Parathyroid adenoma (tissue), 2 donors: ENCODE data around the gene KDM4E.

Source experiments
- H2AFZ ChIP-seq: fragments of 300-600 bp; sonication (generic); one replicate; pipeline ENCODE4 v1.7.0; 2017; ENCODE audit warnings: antibody characterized with exemption, mild to moderate bottlenecking
- H3K27ac ChIP-seq: fragments of 300-600 bp; sonication (generic); one replicate; pipeline ENCODE4 v1.7.0; 2017
- H3K27me3 ChIP-seq: fragments of 300-600 bp; sonication (generic); one replicate; pipeline ENCODE4 v1.7.0; 2017; ENCODE audit warnings: low read length; ENCODE audit not compliant: control insufficient read depth, insufficient read depth
- H3K36me3 ChIP-seq: fragments of 300-600 bp; sonication (generic); one replicate; pipeline ENCODE4 v1.7.0; 2017; ENCODE audit warnings: low read length; ENCODE audit not compliant: control insufficient read depth, insufficient read depth
- H3K4me1 ChIP-seq: fragments of 300-600 bp; sonication (generic); one replicate; pipeline ENCODE4 v1.7.0; 2017; ENCODE audit warnings: control low read depth
- H3K4me2 ChIP-seq: fragments of 300-600 bp; sonication (generic); one replicate; pipeline ENCODE4 v1.7.0; 2017; ENCODE audit warnings: low read length
- H3K4me3 ChIP-seq: fragments of 300-600 bp; sonication (generic); one replicate; pipeline ENCODE4 v1.7.0; 2017; ENCODE audit warnings: low read depth, low read length
- H3K79me2 ChIP-seq: fragments of 300-600 bp; sonication (generic); one replicate; pipeline ENCODE4 v1.7.0; 2017; ENCODE audit warnings: control low read depth
- H3K9ac ChIP-seq: fragments of 300-600 bp; sonication (generic); one replicate; pipeline ENCODE4 v1.7.0; 2017; ENCODE audit warnings: mild to moderate bottlenecking
- H3K9me3 ChIP-seq: fragments of 300-600 bp; sonication (generic); one replicate; pipeline ENCODE4 v1.7.0; 2017; ENCODE audit warnings: low read length; ENCODE audit not compliant: control insufficient read depth
- CTCF ChIP-seq: fragments of 300-600 bp; sonication (generic); IDR thresholded peaks from one replicate; pipeline ENCODE4 v1.7.0; 2017; ENCODE audit warnings: antibody characterized with exemption, mild to moderate bottlenecking
- donor health status: primary hyperparathyroidism.

Gene KDM4E

GRCh38 chr11:95067039-95067840, 42.2 kb downstream of the KDM4E start:
- Histone ChIP-seq H3K79me2 (no peaks in the 10 kb centered on the region), H3K36me3 (no peaks in the 10 kb centered on the region)

GRCh38 chr11:95067841-95068219, 42.8 kb downstream of the KDM4E start:
- Histone ChIP-seq H2AFZ (peak overlapping the region; percentile 93), H3K27me3 (no peaks in the 10 kb centered on the region), H3K9ac (peak overlapping the region; percentile 76), H3K79me2 (peaks cover 2% of the 10 kb centered on the region), H3K9me3 (no peaks in the 10 kb centered on the region), H3K36me3 (no peaks in the 10 kb centered on the region), H3K27ac (peak overlapping the region; percentile 97), H3K4me1 (no peaks in the 10 kb centered on the region), H3K4me3 (peak overlapping the region; percentile 90), H3K4me2 (peak overlapping the region; percentile 83)
- no peak for TF ChIP-seq CTCF

More at GRCh38 chr11:95067039-95067840, 42.2 kb downstream of the KDM4E start:
- Histone ChIP-seq H2AFZ (peak overlapping the region; percentile 93), H3K9me3 (no peaks in the 10 kb centered on the region), H3K9ac (peak overlapping the region; percentile 76), H3K4me2 (peak overlapping the region; percentile 83), H3K27ac (peak overlapping the region; percentile 97), H3K27me3 (no peaks in the 10 kb centered on the region), H3K4me1 (no peaks in the 10 kb centered on the region), H3K4me3 (peak overlapping the region; percentile 90)
- TF ChIP-seq CTCF = peak; percentile 42

GRCh38 chr11:95068549-95068948, 43.5 kb downstream of the KDM4E start:
- Histone ChIP-seq H3K9me3 (no peaks in the 10 kb centered on the region), H3K4me1 (no peaks in the 10 kb centered on the region), H3K27ac (peak overlapping the region; percentile 97), H3K79me2 (peaks cover 2% of the 10 kb centered on the region), H3K9ac (no peak overlapping the region), H3K36me3 (no peaks in the 10 kb centered on the region), H3K4me3 (peak overlapping the region; percentile 90), H3K4me2 (peak overlapping the region; percentile 83), H2AFZ (peak overlapping the region; percentile 93), H3K27me3 (no peaks in the 10 kb centered on the region)
- no peak for TF ChIP-seq CTCF

GRCh38 chr11:95070471-95070870, 45.4 kb downstream of the KDM4E start:
- no peak for TF ChIP-seq CTCF
- Histone ChIP-seq H3K4me1 (peaks cover 11% of the 10 kb centered on the region), H3K4me3 (no peak overlapping the region), H3K36me3 (no peaks in the 10 kb centered on the region), H3K27ac (no peak overlapping the region), H3K9ac (no peak overlapping the region), H3K27me3 (no peaks in the 10 kb centered on the region), H2AFZ (no peak overlapping the region), H3K79me2 (peaks cover 2% of the 10 kb centered on the region), H3K9me3 (no peaks in the 10 kb centered on the region), H3K4me2 (no peak overlapping the region)

GRCh38 chr11:95072948-95073347, 47.9 kb downstream of the KDM4E start:
- Histone ChIP-seq H3K27ac (no peak overlapping the region), H3K9me3 (no peaks in the 10 kb centered on the region), H2AFZ (no peak overlapping the region), H3K4me2 (no peak overlapping the region), H3K79me2 (peaks cover 2% of the 10 kb centered on the region), H3K4me3 (no peak overlapping the region), H3K27me3 (no peaks in the 10 kb centered on the region), H3K4me1 (peaks cover 14% of the 10 kb centered on the region), H3K36me3 (no peaks in the 10 kb centered on the region), H3K9ac (no peak overlapping the region)
- TF ChIP-seq CTCF = no peak
